H9 (cell line): ENCODE measurements around the gene COG4. TPM values are rescaled to one million over a fixed set of nuclear protein-coding genes. Genes with fewer than 3 reads are reported as not detected.
A peak's percentile ranks its signal among the peaks of the same experiment; 100 is the strongest.

Experiments
- DNase-seq: peaks from one replicate; pipeline ENCODE4 v3.0.0-alpha.2; 2017
- H2AFZ ChIP-seq: one replicate; pipeline ENCODE4 v1.6.1; 2013; ENCODE audit warnings: mild to moderate bottlenecking, low read length, control low read depth, moderate library complexity
- H2AK5ac ChIP-seq: 2 replicates; pipeline ENCODE4 v1.6.1; 2013; ENCODE audit warnings: low read length, control low read depth, mixed read lengths; ENCODE audit not compliant: insufficient read length
- H2BK120ac ChIP-seq: one replicate; pipeline ENCODE4 v1.6.1; 2013; ENCODE audit warnings: low read depth, mild to moderate bottlenecking, low read length, control low read depth, inconsistent platforms; ENCODE audit not compliant: poor library complexity, severe bottlenecking
- H2BK12ac ChIP-seq: 2 replicates; pipeline ENCODE4 v1.6.1; 2013; ENCODE audit warnings: low read length, control low read depth, mixed read lengths, low read depth; ENCODE audit not compliant: insufficient read length
- H2BK15ac ChIP-seq: 2 replicates; pipeline ENCODE4 v1.6.1; 2013; ENCODE audit warnings: low read depth, low read length, control low read depth
- H2BK20ac ChIP-seq: one replicate; pipeline ENCODE4 v1.6.1; 2013; ENCODE audit warnings: low read depth, mild to moderate bottlenecking, low read length, control low read depth, inconsistent platforms; ENCODE audit not compliant: poor library complexity, severe bottlenecking
- H2BK5ac ChIP-seq: 2 replicates; pipeline ENCODE4 v1.6.1; 2013; ENCODE audit warnings: low read length, control low read depth, mixed read lengths; ENCODE audit not compliant: insufficient read length
- H3K14ac ChIP-seq: 2 replicates; pipeline ENCODE4 v1.6.1; 2013; ENCODE audit warnings: low read length, control low read depth; ENCODE audit not compliant: insufficient read depth
- H3K18ac ChIP-seq: 2 replicates; pipeline ENCODE4 v1.6.1; 2013; ENCODE audit warnings: low read depth, mild to moderate bottlenecking, mixed read lengths, low read length, control low read depth; ENCODE audit not compliant: insufficient read length
- H3K23ac ChIP-seq: 2 replicates; pipeline ENCODE4 v1.6.1; 2013; ENCODE audit warnings: low read length, control low read depth, mixed read lengths, low read depth; ENCODE audit not compliant: insufficient read length
- H3K23me2 ChIP-seq: 2 replicates; pipeline ENCODE4 v1.6.1; 2013; ENCODE audit warnings: low read depth, mild to moderate bottlenecking, mixed read lengths, low read length, control low read depth; ENCODE audit not compliant: insufficient read length, poor library complexity, severe bottlenecking
- H3K27ac ChIP-seq: 2 replicates; pipeline ENCODE4 v1.5.1; 2013; ENCODE audit warnings: low read length, control low read depth, mixed read lengths, low read depth; ENCODE audit not compliant: insufficient read length
- H3K27me3 ChIP-seq: 2 replicates; pipeline ENCODE4 v1.6.1; 2013; ENCODE audit warnings: low read length, control low read depth, inconsistent platforms; ENCODE audit not compliant: insufficient read depth
- H3K4ac ChIP-seq: 2 replicates; pipeline ENCODE4 v1.6.1; 2013; ENCODE audit warnings: low read depth, mild to moderate bottlenecking, control low read depth, inconsistent platforms, low read length, moderate library complexity
- H3K4me1 ChIP-seq: 2 replicates; pipeline ENCODE4 v1.6.1; 2013; ENCODE audit warnings: low read length, control low read depth, inconsistent platforms; ENCODE audit not compliant: insufficient read depth
- H3K4me2 ChIP-seq: 2 replicates; pipeline ENCODE4 v1.6.1; 2013; ENCODE audit warnings: low read length, control low read depth, mixed read lengths; ENCODE audit not compliant: insufficient read length, insufficient read depth
- H3K56ac ChIP-seq: 2 replicates; pipeline ENCODE4 v1.6.1; 2013; ENCODE audit warnings: low read depth, mild to moderate bottlenecking, mixed read lengths, low read length, control low read depth; ENCODE audit not compliant: insufficient read length
- H3K79me1 ChIP-seq: 2 replicates; pipeline ENCODE4 v1.6.1; 2013; ENCODE audit warnings: low read depth, mild to moderate bottlenecking, moderate library complexity, low read length, control low read depth, inconsistent platforms; ENCODE audit not compliant: insufficient read depth, poor library complexity, severe bottlenecking
- H3K79me2 ChIP-seq: 2 replicates; pipeline ENCODE4 v1.6.1; 2013; ENCODE audit warnings: low read length, control low read depth, inconsistent platforms; ENCODE audit not compliant: insufficient read depth
- H3K9ac ChIP-seq: 2 replicates; pipeline ENCODE4 v1.6.1; 2013; ENCODE audit warnings: low read length, control low read depth, mixed read lengths; ENCODE audit not compliant: insufficient read length; ENCODE audit errors: extremely low read depth
- H3K9me3 ChIP-seq: one replicate; pipeline ENCODE4 v1.6.1; 2013; ENCODE audit warnings: low read depth, low read length, inconsistent platforms; ENCODE audit not compliant: control insufficient read depth
- H3T11ph ChIP-seq: one replicate; pipeline ENCODE4 v1.6.1; 2013; ENCODE audit warnings: mild to moderate bottlenecking, low read length, control low read depth, inconsistent platforms
- H4K20me1 ChIP-seq: one replicate; pipeline ENCODE4 v1.6.1; 2013; ENCODE audit not compliant: control insufficient read depth, insufficient read length, insufficient read depth
- H4K5ac ChIP-seq: 2 replicates; pipeline ENCODE4 v1.6.1; 2013; ENCODE audit warnings: low read depth, mild to moderate bottlenecking, mixed read lengths, low read length, control low read depth; ENCODE audit not compliant: insufficient read length
- H4K8ac ChIP-seq: replicated peaks from 2 replicates; pipeline ENCODE4 v1.6.1; 2013; ENCODE audit warnings: low read length, control low read depth, mixed read lengths, low read depth; ENCODE audit not compliant: insufficient read length
- H4K91ac ChIP-seq: 2 replicates; pipeline ENCODE4 v1.6.1; 2013; ENCODE audit warnings: low read depth, mild to moderate bottlenecking, moderate library complexity, mixed read lengths, low read length, control low read depth; ENCODE audit not compliant: insufficient read length
- H3K27ac Mint-ChIP-seq, 3 experiments: 2 replicates in 2 of 3; 3 replicates in 1 of 3; pipeline ENCODE4 v1.8.0; 2020 to 2021; ENCODE audit warnings: mixed read lengths in 3 of 3, mild to moderate bottlenecking in 1 of 3, moderate library complexity in 1 of 3
- H3K27me3 Mint-ChIP-seq: 2 replicates; pipeline ENCODE4 v1.8.0; 2021; ENCODE audit warnings: low read depth, mild to moderate bottlenecking, moderate library complexity, mixed read lengths
- H3K36me3 Mint-ChIP-seq, 3 experiments: 2 replicates in 2 of 3; 3 replicates in 1 of 3; pipeline ENCODE4 v1.8.0; 2020 to 2021; ENCODE audit warnings: low read depth in 3 of 3, mixed read lengths in 3 of 3; ENCODE audit not compliant: insufficient read depth in 1 of 3
- H3K4me1 Mint-ChIP-seq, 2 experiments: 2 replicates each; pipeline ENCODE4 v1.8.0; 2020; ENCODE audit warnings: mixed read lengths in 2 of 2
- H3K4me3 Mint-ChIP-seq, 2 experiments: 2 replicates in 1 of 2; 3 replicates in 1 of 2; pipeline ENCODE4 v1.8.0; 2020 to 2021; ENCODE audit warnings: mild to moderate bottlenecking in 2 of 2, mixed read lengths in 2 of 2, moderate library complexity in 1 of 2
- H3K9me3 Mint-ChIP-seq, 2 experiments: 2 replicates in 1 of 2; 3 replicates in 1 of 2; pipeline ENCODE4 v1.8.0; 2020; ENCODE audit warnings: mild to moderate bottlenecking in 2 of 2, mixed read lengths in 2 of 2, moderate library complexity in 1 of 2
- WGBS: extraction: QIAGEN DNeasy Blood & Tissue Kit; methylation state at CpG from one replicate; pipeline ENCODE4 v1.1.7; 2013; ENCODE audit warnings: missing lambda C conversion rate, low lambda C conversion rate, mixed read lengths; ENCODE audit not compliant: insufficient read length; ENCODE audit errors: extremely low coverage; 5-methylcytosine and 5-hydroxymethylcytosine counted together
- total RNA-seq: library from RNA; stranded (reverse); gene quantifications from 2 replicates; pipeline ENCODE4 v1.2.1, GENCODE V29; 2021
- TF ChIP-seq, protein P1 (sequence below): fragments of 200-600 bp; sonication (generic); conservative IDR thresholded peaks from 3 replicates; pipeline ENCODE4 v1.8.0; 2021; ENCODE audit warnings: antibody characterized with exemption, mild to moderate bottlenecking

COG4 gene
- total RNA-seq, 1 experiment from 2014 or later: 51.9 TPM

DNA sequence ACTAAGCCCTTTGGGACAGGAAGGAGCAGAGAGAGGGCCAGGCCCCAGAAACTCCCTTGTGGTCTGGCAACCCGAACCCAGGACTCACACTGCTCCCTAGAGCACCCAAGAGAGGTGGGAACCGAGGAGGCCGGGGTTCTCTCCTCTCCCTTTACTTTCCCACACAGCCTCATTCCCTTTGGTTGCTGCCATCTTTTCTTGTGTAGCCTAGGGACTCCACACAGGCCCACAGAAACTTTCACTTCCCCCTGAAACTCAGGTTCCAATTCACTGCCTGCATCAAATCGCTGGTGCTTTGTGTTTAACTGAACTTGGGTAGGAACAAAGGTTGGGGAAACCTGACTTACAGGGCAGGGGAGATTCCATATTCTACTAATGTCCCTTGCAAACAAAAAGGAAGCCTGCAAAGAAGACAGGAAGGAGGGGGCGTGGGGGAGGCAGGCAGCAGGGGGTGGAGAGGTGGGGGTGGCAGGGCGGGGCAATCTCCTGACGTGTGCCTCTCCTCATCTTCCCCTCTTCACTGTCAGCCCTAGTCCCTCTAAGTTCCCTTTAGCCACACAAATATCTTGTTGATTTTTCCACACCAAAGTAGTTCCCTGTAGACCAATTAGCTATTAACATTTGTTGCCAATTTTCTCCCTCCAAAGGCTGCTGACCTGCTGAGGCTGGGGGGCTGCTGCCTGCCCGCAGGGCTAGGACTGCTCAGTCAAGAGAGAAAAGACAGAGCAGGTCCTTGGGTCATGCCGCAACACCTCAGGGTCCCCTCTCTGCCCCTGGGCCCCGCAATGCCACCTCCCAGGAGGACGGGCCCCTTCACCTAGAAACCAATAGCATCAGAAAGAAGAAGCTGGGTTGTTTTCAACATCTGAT, 92.5 kb downstream of the COG4 start:
- H4K5ac ChIP-seq: peak overlapping the region; percentile 81
- no peaks in the 10 kb centered on the region for H3K27me3 ChIP-seq
- H4K20me1 ChIP-seq: no peaks in the 10 kb centered on the region
- H3K56ac ChIP-seq: no peak overlapping the region
- Mint-ChIP-seq H3K4me3 (peak overlapping the region; percentile 16 to 30), H3K36me3 (peaks cover 11 to 21% (median 11%) of the 10 kb centered on the region in 3 experiments; a peak in 5 of 7 replicates), H3K9me3 (no peaks in the 10 kb centered on the region), H3K27me3 (no peaks in the 10 kb centered on the region), H3K4me1 (peaks cover 59 to 61% of the 10 kb centered on the region in 2 experiments), H3K27ac (peak overlapping the region; percentile 94 to 99 (median 99))
- no peaks in the 10 kb centered on the region for H3K9me3 ChIP-seq
- peak overlapping the region; percentile 16 for H3K18ac ChIP-seq
- H3K4me2 ChIP-seq: peak overlapping the region; percentile 39
- WGBS: no CpG with 5 or more reads among the region's 11 CpGs
- peak overlapping the region; percentile 88 for H4K91ac ChIP-seq
- peak overlapping the region; percentile 41 for H2BK12ac ChIP-seq
- H2BK20ac ChIP-seq: no peak overlapping the region
- 0 out of 2 replicates have a peak overlapping the region, but pooled peaks have one; percentile 72 for H2BK15ac ChIP-seq
- no peak overlapping the region for H2AFZ ChIP-seq
- H2BK5ac ChIP-seq: no peak overlapping the region
- H3K79me1 ChIP-seq: no peaks in the 10 kb centered on the region
- H3K4me1 ChIP-seq: peaks cover 21% of the 10 kb centered on the region
- no peak overlapping the region for H2BK120ac ChIP-seq
- peak overlapping the region; percentile 46 for H3K9ac ChIP-seq
- H3K79me2 ChIP-seq: peaks cover 17% of the 10 kb centered on the region; the same call in 1 of the 2 replicates
- DNase-seq: peak; percentile 69
- no peak overlapping the region for H3K23ac ChIP-seq
- peak overlapping the region; percentile 74; the same call in 1 of the 2 replicates for H3K14ac ChIP-seq
- H4K8ac ChIP-seq: no peak overlapping the region
- H3T11ph ChIP-seq: no peak overlapping the region
- TF ChIP-seq, protein P1, sequence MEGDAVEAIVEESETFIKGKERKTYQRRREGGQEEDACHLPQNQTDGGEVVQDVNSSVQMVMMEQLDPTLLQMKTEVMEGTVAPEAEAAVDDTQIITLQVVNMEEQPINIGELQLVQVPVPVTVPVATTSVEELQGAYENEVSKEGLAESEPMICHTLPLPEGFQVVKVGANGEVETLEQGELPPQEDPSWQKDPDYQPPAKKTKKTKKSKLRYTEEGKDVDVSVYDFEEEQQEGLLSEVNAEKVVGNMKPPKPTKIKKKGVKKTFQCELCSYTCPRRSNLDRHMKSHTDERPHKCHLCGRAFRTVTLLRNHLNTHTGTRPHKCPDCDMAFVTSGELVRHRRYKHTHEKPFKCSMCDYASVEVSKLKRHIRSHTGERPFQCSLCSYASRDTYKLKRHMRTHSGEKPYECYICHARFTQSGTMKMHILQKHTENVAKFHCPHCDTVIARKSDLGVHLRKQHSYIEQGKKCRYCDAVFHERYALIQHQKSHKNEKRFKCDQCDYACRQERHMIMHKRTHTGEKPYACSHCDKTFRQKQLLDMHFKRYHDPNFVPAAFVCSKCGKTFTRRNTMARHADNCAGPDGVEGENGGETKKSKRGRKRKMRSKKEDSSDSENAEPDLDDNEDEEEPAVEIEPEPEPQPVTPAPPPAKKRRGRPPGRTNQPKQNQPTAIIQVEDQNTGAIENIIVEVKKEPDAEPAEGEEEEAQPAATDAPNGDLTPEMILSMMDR: no peak
- peak overlapping the region; percentile 95 for H3K27ac ChIP-seq
- H2AK5ac ChIP-seq: peak overlapping the region; percentile 99
- peaks cover 8% of the 10 kb centered on the region for H3K23me2 ChIP-seq
- H3K4ac ChIP-seq: peak overlapping the region; percentile 76

Other genes starting within 250 kb of the COG4 start
- 164 and 168 TPM in 2 replicates for gene AARS1, start 234.0 kb downstream of the COG4 start, total RNA-seq
- 46.7 and 47.3 TPM in 2 replicates for gene DDX19B, start 224.4 kb downstream of the COG4 start, total RNA-seq
- 57.1 and 59.4 TPM in 2 replicates for gene DDX19A, start 176.7 kb downstream of the COG4 start, total RNA-seq
- gene ST3GAL2, start 84.5 kb downstream of the COG4 start, total RNA-seq: 45.9 and 49.0 TPM in 2 replicates
- gene FCSK, start 69.0 kb downstream of the COG4 start, total RNA-seq: 6.5 and 7.9 TPM in 2 replicates
- gene SF3B3, start 262 bp upstream of the COG4 start, total RNA-seq: 493 and 511 TPM in 2 replicates
- gene IL34, start 123.0 kb upstream of the COG4 start, total RNA-seq: 4.2 and 4.4 TPM in 2 replicates
- 41.0 and 42.5 TPM in 2 replicates for gene MTSS2, start 162.5 kb upstream of the COG4 start, total RNA-seq